ENCODE data around the gene GCH1. TPM values are rescaled to one million over a fixed set of nuclear protein-coding genes. Genes with fewer than 3 reads are reported as not detected.

The GCH1 gene
- total RNA-seq, 1 experiment from 2014 or later, result 9.2 TPM

DNA sequence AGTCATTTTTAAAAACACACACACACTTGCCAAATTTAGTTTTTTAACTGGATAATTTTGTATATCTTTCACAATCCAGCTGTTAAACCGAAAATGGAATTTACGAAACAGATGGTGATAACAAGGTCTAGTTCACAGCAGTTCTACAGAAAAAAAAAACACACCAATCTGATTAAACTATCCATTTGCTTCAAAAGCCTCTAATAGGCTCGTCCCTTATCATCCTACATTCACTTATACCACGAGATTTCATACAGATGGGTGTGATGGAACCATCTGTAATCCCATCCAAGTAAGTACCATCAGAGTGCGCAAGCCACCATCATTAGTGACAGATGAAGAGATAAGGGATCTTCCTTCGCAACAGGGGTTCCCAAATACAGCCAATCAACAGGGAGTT is 20.1 kb downstream of the GCH1 start:
- no peak for DNase-seq (ENCODE audit: low spot score)
- no peak overlapping the region for H3K27ac Mint-ChIP-seq
- H3K36me3 Mint-ChIP-seq, result no peaks in the 10 kb centered on the region
- peaks cover 10% of the 10 kb centered on the region for H3K4me1 Mint-ChIP-seq
- ATAC-seq, result no peak
- CTCF ChIA-PET, result no interaction called here
- no peak overlapping the region for H3K4me3 Mint-ChIP-seq
- no peaks in the 10 kb centered on the region for H3K27me3 Mint-ChIP-seq (ENCODE audit: low read depth)
- POLR2A ChIA-PET, result no interaction called here
- 0 out of 2 replicates have a peak, but pooled peaks cover 4% of the 10 kb centered on the region for H3K9me3 Mint-ChIP-seq
- TF ChIP-seq ZNF423 (CRISPR knock-in tag; IDR thresholded peaks at IDR 0.05) (no peak), FOXP4 (CRISPR knock-in tag; IDR thresholded peaks at IDR 0.05) (no peak), GTF2I (CRISPR knock-in tag; conservative IDR thresholded peaks at IDR 0.05) (no peak), KAT7 (CRISPR knock-in tag; IDR thresholded peaks at IDR 0.05; ENCODE audit: borderline replicate concordance) (no peak), TEAD4 (CRISPR knock-in tag; IDR thresholded peaks at IDR 0.05) (no peak), PREB (CRISPR knock-in tag; IDR thresholded peaks at IDR 0.05; ENCODE audit: borderline replicate concordance) (no peak), SMAD3 (CRISPR knock-in tag; IDR thresholded peaks at IDR 0.05; ENCODE audit: borderline replicate concordance) (no peak), RORB (CRISPR knock-in tag; IDR thresholded peaks at IDR 0.05) (no peak), GABPB1 (CRISPR knock-in tag; IDR thresholded peaks at IDR 0.05) (no peak), FOXP1 (CRISPR knock-in tag; IDR thresholded peaks at IDR 0.05; ENCODE audit: borderline replicate concordance) (no peak), PRRX2 (CRISPR knock-in tag; IDR thresholded peaks at IDR 0.05) (no peak), SP1 (CRISPR knock-in tag; conservative IDR thresholded peaks at IDR 0.05) (no peak), CBFB (CRISPR knock-in tag; IDR thresholded peaks at IDR 0.05; ENCODE audit: low read depth) (no peak), ZNF263 (CRISPR knock-in tag; IDR thresholded peaks at IDR 0.05; ENCODE audit: low read depth) (no peak), SMAD4 (CRISPR knock-in tag; IDR thresholded peaks at IDR 0.05) (no peak), OVOL2 (CRISPR knock-in tag; IDR thresholded peaks at IDR 0.05; ENCODE audit: borderline replicate concordance) (no peak)
- TF ChIP-seq, protein P1, sequence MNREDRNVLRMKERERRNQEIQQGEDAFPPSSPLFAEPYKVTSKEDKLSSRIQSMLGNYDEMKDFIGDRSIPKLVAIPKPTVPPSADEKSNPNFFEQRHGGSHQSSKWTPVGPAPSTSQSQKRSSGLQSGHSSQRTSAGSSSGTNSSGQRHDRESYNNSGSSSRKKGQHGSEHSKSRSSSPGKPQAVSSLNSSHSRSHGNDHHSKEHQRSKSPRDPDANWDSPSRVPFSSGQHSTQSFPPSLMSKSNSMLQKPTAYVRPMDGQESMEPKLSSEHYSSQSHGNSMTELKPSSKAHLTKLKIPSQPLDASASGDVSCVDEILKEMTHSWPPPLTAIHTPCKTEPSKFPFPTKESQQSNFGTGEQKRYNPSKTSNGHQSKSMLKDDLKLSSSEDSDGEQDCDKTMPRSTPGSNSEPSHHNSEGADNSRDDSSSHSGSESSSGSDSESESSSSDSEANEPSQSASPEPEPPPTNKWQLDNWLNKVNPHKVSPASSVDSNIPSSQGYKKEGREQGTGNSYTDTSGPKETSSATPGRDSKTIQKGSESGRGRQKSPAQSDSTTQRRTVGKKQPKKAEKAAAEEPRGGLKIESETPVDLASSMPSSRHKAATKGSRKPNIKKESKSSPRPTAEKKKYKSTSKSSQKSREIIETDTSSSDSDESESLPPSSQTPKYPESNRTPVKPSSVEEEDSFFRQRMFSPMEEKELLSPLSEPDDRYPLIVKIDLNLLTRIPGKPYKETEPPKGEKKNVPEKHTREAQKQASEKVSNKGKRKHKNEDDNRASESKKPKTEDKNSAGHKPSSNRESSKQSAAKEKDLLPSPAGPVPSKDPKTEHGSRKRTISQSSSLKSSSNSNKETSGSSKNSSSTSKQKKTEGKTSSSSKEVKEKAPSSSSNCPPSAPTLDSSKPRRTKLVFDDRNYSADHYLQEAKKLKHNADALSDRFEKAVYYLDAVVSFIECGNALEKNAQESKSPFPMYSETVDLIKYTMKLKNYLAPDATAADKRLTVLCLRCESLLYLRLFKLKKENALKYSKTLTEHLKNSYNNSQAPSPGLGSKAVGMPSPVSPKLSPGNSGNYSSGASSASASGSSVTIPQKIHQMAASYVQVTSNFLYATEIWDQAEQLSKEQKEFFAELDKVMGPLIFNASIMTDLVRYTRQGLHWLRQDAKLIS (CRISPR knock-in tag; IDR thresholded peaks at IDR 0.05; ENCODE audit: borderline replicate concordance), result no peak
- TF ChIP-seq, protein P2, sequence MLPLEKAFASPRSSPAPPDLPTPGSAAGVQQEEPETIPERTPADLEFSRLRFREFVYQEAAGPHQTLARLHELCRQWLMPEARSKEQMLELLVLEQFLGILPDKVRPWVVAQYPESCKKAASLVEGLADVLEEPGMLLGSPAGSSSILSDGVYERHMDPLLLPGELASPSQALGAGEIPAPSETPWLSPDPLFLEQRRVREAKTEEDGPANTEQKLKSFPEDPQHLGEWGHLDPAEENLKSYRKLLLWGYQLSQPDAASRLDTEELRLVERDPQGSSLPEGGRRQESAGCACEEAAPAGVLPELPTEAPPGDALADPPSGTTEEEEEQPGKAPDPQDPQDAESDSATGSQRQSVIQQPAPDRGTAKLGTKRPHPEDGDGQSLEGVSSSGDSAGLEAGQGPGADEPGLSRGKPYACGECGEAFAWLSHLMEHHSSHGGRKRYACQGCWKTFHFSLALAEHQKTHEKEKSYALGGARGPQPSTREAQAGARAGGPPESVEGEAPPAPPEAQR (CRISPR knock-in tag; IDR thresholded peaks at IDR 0.05), result no peak

DNA sequence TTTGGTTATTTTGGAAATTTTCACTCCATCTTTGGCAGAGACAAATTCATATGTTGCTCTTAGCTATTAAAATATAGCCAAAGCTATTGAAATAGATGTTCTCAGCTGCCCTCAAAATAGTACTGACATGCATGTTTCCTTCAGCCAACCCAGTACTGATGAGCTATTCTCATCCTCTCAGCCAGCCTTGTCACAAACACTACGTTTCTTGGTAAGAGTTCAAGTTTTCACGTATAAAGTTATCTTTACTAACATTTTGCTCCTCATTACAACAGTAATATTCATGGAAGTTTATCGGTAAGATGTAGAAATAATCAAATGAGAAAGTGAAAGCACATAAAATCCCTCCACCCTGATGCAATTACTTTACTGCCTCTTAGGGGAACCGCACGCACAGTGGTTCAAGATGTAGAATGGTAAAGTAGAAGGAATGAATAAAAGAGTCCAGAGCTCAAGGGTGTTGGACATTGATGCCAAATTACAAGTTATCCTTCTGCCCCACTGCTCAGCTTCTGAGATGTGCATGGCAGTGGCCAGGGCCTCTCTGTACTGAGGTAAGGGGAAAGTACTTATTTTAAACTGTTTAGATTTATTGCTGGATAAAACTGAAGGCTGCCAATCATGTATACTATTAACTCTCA is 20.7 kb downstream of the GCH1 start:
- TF ChIP-seq ZBTB43 (CRISPR knock-in tag; IDR thresholded peaks at IDR 0.05) (no peak), JUN (CRISPR knock-in tag; IDR thresholded peaks at IDR 0.05) (no peak), GTF2I (CRISPR knock-in tag; conservative IDR thresholded peaks at IDR 0.05) (no peak), ZNF232 (CRISPR knock-in tag; IDR thresholded peaks at IDR 0.05) (no peak)
- Mint-ChIP-seq H3K4me1 (peaks cover 14% of the 10 kb centered on the region), H3K27ac (no peak overlapping the region), H3K9me3 (0 out of 2 replicates have a peak, but pooled peaks cover 4% of the 10 kb centered on the region), H3K36me3 (no peaks in the 10 kb centered on the region), H3K27me3 (ENCODE audit: low read depth) (no peaks in the 10 kb centered on the region), H3K4me3 (no peak overlapping the region)
- POLR2A ChIA-PET, result no interaction called here
- CTCF ChIA-PET, result interaction anchor here (0.6 kb wide), 1 partner anchor 68 kb away, joined by 3 read pairs; no protein-coding TSS in a partner anchor
- DNase-seq (ENCODE audit: low spot score) (no peak), ATAC-seq (no peak)
